Measurements from ENCODE around the gene CHIC1. TPM values are rescaled to one million over a fixed set of nuclear protein-coding genes. Genes with fewer than 3 reads are reported as not detected.

Gene CHIC1
- total and polyA plus RNA-seq, 12 donors: 4.5 to 34.5 (median 15.2) TPM

DNA sequence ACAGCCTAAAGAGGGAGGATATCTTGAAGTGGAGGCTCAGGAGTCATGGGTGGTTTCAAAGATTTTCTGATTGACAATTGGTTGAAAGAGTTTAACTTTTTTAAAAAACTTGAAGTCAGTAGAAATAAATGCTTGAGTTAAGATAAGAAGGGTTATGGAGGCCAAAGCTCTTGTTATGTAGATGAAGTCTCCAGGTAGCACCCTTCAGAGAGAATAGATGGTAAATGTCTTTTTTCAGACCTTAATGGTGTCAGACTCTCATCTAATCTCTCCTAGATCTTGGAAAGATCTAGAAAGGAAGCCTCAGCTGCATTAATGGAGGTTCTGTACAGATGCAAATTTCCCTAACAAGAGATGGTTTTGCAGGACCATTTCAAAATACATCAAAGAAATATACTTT is 6.8 kb upstream of the CHIC1 start:
- no peak for TF ChIP-seq POLR2A (IDR thresholded peaks at IDR 0.05)
- TF ChIP-seq, protein P1, sequence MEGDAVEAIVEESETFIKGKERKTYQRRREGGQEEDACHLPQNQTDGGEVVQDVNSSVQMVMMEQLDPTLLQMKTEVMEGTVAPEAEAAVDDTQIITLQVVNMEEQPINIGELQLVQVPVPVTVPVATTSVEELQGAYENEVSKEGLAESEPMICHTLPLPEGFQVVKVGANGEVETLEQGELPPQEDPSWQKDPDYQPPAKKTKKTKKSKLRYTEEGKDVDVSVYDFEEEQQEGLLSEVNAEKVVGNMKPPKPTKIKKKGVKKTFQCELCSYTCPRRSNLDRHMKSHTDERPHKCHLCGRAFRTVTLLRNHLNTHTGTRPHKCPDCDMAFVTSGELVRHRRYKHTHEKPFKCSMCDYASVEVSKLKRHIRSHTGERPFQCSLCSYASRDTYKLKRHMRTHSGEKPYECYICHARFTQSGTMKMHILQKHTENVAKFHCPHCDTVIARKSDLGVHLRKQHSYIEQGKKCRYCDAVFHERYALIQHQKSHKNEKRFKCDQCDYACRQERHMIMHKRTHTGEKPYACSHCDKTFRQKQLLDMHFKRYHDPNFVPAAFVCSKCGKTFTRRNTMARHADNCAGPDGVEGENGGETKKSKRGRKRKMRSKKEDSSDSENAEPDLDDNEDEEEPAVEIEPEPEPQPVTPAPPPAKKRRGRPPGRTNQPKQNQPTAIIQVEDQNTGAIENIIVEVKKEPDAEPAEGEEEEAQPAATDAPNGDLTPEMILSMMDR (IDR thresholded peaks at IDR 0.05): no peak
- DNase-seq: no peak
- H3K27me3 ChIP-seq: no peaks in the 10 kb centered on the region
- no peaks in the 10 kb centered on the region for H3K9me3 ChIP-seq (replicated peaks in 1 of 3)
- no peak overlapping the region for H3K4me3 ChIP-seq
- no peak overlapping the region for H3K27ac ChIP-seq
- intact Hi-C loops (cut with DNase I): no loop called here
- H3K4me1 ChIP-seq (replicated peaks in 1 of 2): no peaks in the 10 kb centered on the region
- H3K36me3 ChIP-seq (replicated peaks in 1 of 2): no peaks in the 10 kb centered on the region

DNA sequence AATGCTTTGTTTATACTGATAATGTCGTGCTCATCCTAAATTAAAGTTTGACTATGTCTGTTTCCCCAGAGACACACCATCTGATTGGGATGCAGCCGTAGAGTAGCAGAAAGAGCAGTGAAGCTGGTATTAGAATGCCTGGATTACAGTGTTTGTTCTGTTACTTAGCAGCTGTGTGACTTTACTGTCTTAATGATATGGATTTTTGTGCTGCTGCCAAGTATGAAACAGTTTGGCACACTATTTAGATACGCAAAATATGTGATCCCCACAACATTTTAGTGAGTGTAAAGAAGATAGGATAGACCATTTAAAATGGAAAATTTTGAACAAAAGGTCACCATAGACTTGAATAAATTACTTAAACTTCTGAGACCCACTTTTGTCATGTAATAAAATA is 1.2 kb upstream of the CHIC1 start:
- H3K9me3 ChIP-seq (replicated peaks in 1 of 3): no peaks in the 10 kb centered on the region
- intact Hi-C loops (cut with DNase I): no loop called here
- H3K4me1 ChIP-seq (replicated peaks in 1 of 2): no peaks in the 10 kb centered on the region
- H3K36me3 ChIP-seq (replicated peaks in 1 of 2): no peaks in the 10 kb centered on the region
- no peak overlapping the region for H3K4me3 ChIP-seq
- TF ChIP-seq POLR2A (IDR thresholded peaks at IDR 0.05): no peak
- TF ChIP-seq, protein P1 (IDR thresholded peaks at IDR 0.05): no peak
- DNase-seq: no peak
- no peak overlapping the region for H3K27ac ChIP-seq
- WGBS, 4 donors: 57 to 76% (median 68%) methylated on average over 3 of the region's 3 CpGs
- H3K27me3 ChIP-seq: no peaks in the 10 kb centered on the region

DNA sequence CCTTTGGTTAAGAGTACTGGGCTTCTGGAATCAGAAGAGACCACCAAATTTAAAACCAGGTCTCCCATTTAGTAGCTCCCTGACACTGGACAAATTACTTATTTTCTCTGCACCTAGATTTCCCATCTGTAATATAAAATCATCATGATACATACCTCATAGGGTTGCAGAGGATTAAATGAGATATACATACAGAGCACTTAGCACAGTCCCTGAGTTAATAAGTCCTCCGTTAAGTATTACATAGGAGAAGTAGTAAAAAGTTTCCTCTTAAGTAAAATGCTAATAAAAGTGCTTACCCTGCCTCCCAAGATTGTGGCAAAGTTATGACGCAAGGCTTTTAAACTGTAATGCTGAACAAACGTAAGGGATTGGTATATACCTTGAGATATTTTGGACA is 539 bp upstream of the CHIC1 start:
- Histone ChIP-seq H3K27ac (peak overlapping the region in 3 of 5 donors; percentile 68 to 88 (median 75)), H3K4me3 (peak overlapping the region in 2 of 4 donors; percentile 26 to 64), H3K9me3 (replicated peaks in 1 of 3) (no peaks in the 10 kb centered on the region), H3K4me1 (replicated peaks in 1 of 2) (no peaks in the 10 kb centered on the region), H3K27me3 (no peaks in the 10 kb centered on the region), H3K36me3 (replicated peaks in 1 of 2) (no peaks in the 10 kb centered on the region)
- WGBS, 4 donors: 0 to 31% (median 13%) methylated on average over 3 of the region's 3 CpGs
- no peak for DNase-seq
- no peak for TF ChIP-seq POLR2A (IDR thresholded peaks at IDR 0.05)
- TF ChIP-seq, protein P1 (IDR thresholded peaks at IDR 0.05): no peak
- intact Hi-C loops (cut with DNase I): no loop called here

DNA sequence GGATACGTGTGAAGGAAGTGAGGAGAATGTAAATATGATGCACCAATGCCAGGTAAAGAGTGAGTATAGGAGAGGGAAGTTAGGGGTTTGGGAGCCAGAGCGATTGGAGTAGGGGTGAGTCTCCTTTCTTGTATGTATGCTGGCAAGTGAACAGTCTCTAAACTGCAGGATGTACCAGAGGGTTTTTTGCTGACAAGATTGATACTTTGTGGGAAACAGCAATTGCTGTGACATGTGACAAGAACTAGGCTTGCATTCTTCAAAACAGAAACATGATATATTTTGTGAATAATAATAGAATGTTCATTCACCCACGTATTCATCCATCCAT is 706 bp downstream of the CHIC1 start:
- intact Hi-C loops (cut with DNase I): no loop called here
- no peaks in the 10 kb centered on the region for H3K27me3 ChIP-seq
- no peak for DNase-seq
- H3K9me3 ChIP-seq (replicated peaks in 1 of 3): no peaks in the 10 kb centered on the region
- H3K4me3 ChIP-seq: peak overlapping the region in 2 of 4 donors; percentile 26 to 64
- H3K36me3 ChIP-seq (replicated peaks in 1 of 2): no peaks in the 10 kb centered on the region
- no peaks in the 10 kb centered on the region for H3K4me1 ChIP-seq (replicated peaks in 1 of 2)
- H3K27ac ChIP-seq: peak overlapping the region; percentile 46 to 88 (median 68)
- TF ChIP-seq, protein P1 (IDR thresholded peaks at IDR 0.05): no peak
- no peak for TF ChIP-seq POLR2A (IDR thresholded peaks at IDR 0.05)
- 0 to 26% (median 7%) methylated on average over 3 of the region's 3 CpGs for WGBS, 4 donors

Measured in adrenal gland (tissue), 12 donors.